MM.1S (cell line): Measurements from ENCODE around the gene SNRNP40.

Experiments used
- DNase-seq: peaks from one replicate; pipeline ENCODE4 v3.0.0-alpha.2; 2015
- H2AFZ ChIP-seq: fragments of 300-600 bp; sonication (generic); 2 replicates; pipeline ENCODE4 v1.6.0; 2016; ENCODE audit warnings: antibody characterized with exemption, low read length
- H3F3A ChIP-seq: fragments of 300-600 bp; sonication (generic); 2 replicates; pipeline ENCODE4 v1.6.1; 2016; ENCODE audit warnings: mild to moderate bottlenecking, antibody characterized with exemption, low read length, moderate library complexity, mixed read lengths; ENCODE audit not compliant: insufficient read depth
- H3K27ac ChIP-seq: fragments of 300-600 bp; sonication (generic); 2 replicates; pipeline ENCODE4 v1.5.1; 2016; ENCODE audit warnings: mild to moderate bottlenecking, low read length
- H3K27me3 ChIP-seq: fragments of 300-600 bp; sonication (generic); replicated peaks from 2 replicates; pipeline ENCODE4 v1.6.0; 2016; ENCODE audit warnings: low read length; ENCODE audit not compliant: insufficient read depth
- H3K36me3 ChIP-seq: fragments of 300-600 bp; sonication (generic); replicated peaks from 2 replicates; pipeline ENCODE4 v1.6.1; 2016; ENCODE audit warnings: mild to moderate bottlenecking, low read length, mixed read lengths; ENCODE audit not compliant: insufficient read depth
- H3K4me1 ChIP-seq: fragments of 300-600 bp; sonication (generic); 2 replicates; pipeline ENCODE4 v1.6.1; 2016; ENCODE audit warnings: low read length, mixed read lengths
- H3K4me2 ChIP-seq: fragments of 300-600 bp; sonication (generic); 2 replicates; pipeline ENCODE4 v1.6.0; 2016; ENCODE audit warnings: low read depth, low read length
- H3K4me3 ChIP-seq: fragments of 300-600 bp; sonication (generic); 2 replicates; pipeline ENCODE4 v1.5.1; 2016; ENCODE audit warnings: low read length, mixed read lengths
- H3K79me2 ChIP-seq: fragments of 300-600 bp; sonication (generic); 2 replicates; pipeline ENCODE4 v1.6.1; 2016; ENCODE audit warnings: mixed run types, low read length, mixed read lengths
- H3K9ac ChIP-seq: fragments of 300-600 bp; sonication (generic); 2 replicates; pipeline ENCODE4 v1.6.1; 2016; ENCODE audit warnings: low read length, mixed read lengths
- H3K9me2 ChIP-seq: fragments of 300-600 bp; sonication (generic); replicated peaks from 2 replicates; pipeline ENCODE4 v1.6.1; 2016; ENCODE audit warnings: mild to moderate bottlenecking, low read length, mixed read lengths; ENCODE audit not compliant: insufficient read depth
- H3K9me3 ChIP-seq: fragments of 300-600 bp; sonication (generic); replicated peaks from 2 replicates; pipeline ENCODE4 v1.6.1; 2016; ENCODE audit warnings: mild to moderate bottlenecking, low read length, mixed read lengths; ENCODE audit not compliant: insufficient read depth
- H4K20me1 ChIP-seq: fragments of 300-600 bp; sonication (generic); 2 replicates; pipeline ENCODE4 v1.6.1; 2016; ENCODE audit warnings: mild to moderate bottlenecking, low read length, moderate library complexity, mixed read lengths; ENCODE audit not compliant: insufficient read depth
- EZH2 ChIP-seq: fragments of 300-600 bp; sonication (generic); optimal IDR thresholded peaks from 2 replicates; pipeline ENCODE3; 2017; ENCODE audit warnings: low read depth, mild to moderate bottlenecking, antibody characterized with exemption, low read length, mixed read lengths
- EZH2phosphoT487 ChIP-seq: fragments of 300-600 bp; sonication (generic); IDR thresholded peaks from 2 replicates; pipeline ENCODE4 v1.6.1; 2018; ENCODE audit warnings: antibody characterized with exemption, low read length
- TF ChIP-seq, protein P1 (sequence below): fragments of 300-600 bp; sonication (generic); IDR thresholded peaks from 2 replicates; pipeline ENCODE4 v1.5.1; 2016; ENCODE audit warnings: antibody characterized with exemption, low read length, mixed read lengths

SNRNP40 gene

DNA sequence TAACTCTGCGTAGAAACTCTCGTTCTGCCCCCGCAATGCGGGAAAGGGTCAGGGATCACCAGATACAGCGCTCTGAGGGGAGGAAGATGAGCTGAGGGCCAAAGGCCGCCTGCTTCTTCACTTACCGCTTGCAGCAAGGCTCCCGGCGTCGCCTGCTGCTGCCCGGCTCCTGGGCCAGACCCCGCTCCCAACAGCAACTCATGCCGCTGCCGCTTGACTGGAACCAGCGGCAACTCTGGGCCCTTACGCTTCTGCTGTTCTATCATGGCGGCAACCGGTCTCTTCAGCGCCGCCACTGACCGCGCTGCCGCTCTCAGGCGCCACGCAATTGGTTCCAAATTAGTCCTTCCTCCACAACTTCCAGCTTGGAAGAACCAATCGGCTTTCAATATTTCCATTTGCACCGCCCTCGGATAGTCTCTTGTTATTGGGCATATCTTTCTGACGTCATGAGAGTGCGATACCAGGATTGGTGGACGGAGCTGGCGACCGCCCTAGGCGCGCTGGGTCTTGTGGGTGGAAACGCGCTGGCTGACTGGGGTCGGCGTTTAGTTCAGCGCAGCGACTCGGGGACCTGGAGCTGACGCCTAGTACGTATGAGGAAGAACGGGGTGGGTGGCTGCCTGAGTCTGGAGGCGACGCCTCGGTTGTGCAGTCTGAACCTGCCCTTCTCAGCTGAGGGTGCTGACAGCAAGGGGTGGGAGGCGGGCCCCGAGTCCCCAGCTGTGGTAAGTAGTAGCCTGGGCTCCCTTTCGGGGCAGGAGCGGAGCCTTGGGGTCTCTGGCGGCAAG is at the start of gene SNRNP40, which contains the start of gene ZCCHC17:
Gene SNRNP40 (minus strand): TSS at position 303 of the 791 bp plus-strand sequence. CDS start 37 bp downstream, at position 266.
Gene ZCCHC17 (plus strand): TSS at position 547 of the 791 bp plus-strand sequence. CDS start 13,067 bp downstream, outside the sequence.
- Histone ChIP-seq H3K36me3 (peaks cover 5% of the 10 kb centered on the region; the same call in 1 of the 2 replicates), H3K4me1 (peaks cover 12% of the 10 kb centered on the region), H3K4me2 (peak within 1 kb of the TSS; percentile 89), H3K9me3 (no peaks in the 10 kb centered on the region), H3K4me3 (peak within 1 kb of the TSS; percentile 90), H3K27me3 (no peaks in the 10 kb centered on the region), H3F3A (no peaks in the 10 kb centered on the region), H4K20me1 (no peaks in the 10 kb centered on the region), H2AFZ (peak within 1 kb of the TSS; percentile 82), H3K79me2 (peaks cover 85% of the 10 kb centered on the region), H3K9me2 (no peaks in the 10 kb centered on the region), H3K9ac (peak within 1 kb of the TSS; percentile 88), H3K27ac (peak within 1 kb of the TSS; percentile 58)
- peak; percentile 99 for DNase-seq
- TF ChIP-seq EZH2 = no peak
- TF ChIP-seq, protein P1, sequence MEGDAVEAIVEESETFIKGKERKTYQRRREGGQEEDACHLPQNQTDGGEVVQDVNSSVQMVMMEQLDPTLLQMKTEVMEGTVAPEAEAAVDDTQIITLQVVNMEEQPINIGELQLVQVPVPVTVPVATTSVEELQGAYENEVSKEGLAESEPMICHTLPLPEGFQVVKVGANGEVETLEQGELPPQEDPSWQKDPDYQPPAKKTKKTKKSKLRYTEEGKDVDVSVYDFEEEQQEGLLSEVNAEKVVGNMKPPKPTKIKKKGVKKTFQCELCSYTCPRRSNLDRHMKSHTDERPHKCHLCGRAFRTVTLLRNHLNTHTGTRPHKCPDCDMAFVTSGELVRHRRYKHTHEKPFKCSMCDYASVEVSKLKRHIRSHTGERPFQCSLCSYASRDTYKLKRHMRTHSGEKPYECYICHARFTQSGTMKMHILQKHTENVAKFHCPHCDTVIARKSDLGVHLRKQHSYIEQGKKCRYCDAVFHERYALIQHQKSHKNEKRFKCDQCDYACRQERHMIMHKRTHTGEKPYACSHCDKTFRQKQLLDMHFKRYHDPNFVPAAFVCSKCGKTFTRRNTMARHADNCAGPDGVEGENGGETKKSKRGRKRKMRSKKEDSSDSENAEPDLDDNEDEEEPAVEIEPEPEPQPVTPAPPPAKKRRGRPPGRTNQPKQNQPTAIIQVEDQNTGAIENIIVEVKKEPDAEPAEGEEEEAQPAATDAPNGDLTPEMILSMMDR = no peak; the same call in 1 of the 2 replicates
- TF ChIP-seq EZH2phosphoT487 = no peak

DNA sequence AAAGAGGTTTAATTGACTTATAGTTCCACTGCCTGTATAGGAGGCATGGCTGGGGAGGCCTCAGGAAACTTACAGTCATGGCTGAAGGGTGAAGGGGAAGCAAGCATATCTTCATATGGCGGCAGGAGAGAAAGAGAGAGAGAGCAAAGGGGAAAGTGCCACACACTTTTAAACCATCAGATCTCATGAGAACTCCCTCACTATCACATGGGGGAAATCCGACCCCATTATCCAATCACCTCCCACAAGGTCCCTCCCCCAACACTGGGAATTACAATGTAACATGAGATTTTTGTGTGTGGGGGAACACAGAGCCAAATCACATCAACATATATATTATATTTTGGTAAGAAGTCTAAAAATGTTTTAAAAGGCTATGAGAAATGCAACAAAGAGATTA is 49.0 kb upstream of the SNRNP40 start:
- Histone ChIP-seq H3K9me3 (no peaks in the 10 kb centered on the region), H3K79me2 (no peaks in the 10 kb centered on the region), H3K9ac (no peak overlapping the region), H3K9me2 (no peaks in the 10 kb centered on the region), H3K36me3 (no peaks in the 10 kb centered on the region), H3K4me2 (no peak overlapping the region), H2AFZ (no peak overlapping the region), H4K20me1 (no peaks in the 10 kb centered on the region), H3K4me1 (no peaks in the 10 kb centered on the region), H3K4me3 (no peak overlapping the region), H3F3A (no peaks in the 10 kb centered on the region), H3K27me3 (no peaks in the 10 kb centered on the region), H3K27ac (no peak overlapping the region)
- DNase-seq = no peak
- TF ChIP-seq EZH2 (no peak), EZH2phosphoT487 (no peak)
- TF ChIP-seq, protein P1 = no peak

DNA sequence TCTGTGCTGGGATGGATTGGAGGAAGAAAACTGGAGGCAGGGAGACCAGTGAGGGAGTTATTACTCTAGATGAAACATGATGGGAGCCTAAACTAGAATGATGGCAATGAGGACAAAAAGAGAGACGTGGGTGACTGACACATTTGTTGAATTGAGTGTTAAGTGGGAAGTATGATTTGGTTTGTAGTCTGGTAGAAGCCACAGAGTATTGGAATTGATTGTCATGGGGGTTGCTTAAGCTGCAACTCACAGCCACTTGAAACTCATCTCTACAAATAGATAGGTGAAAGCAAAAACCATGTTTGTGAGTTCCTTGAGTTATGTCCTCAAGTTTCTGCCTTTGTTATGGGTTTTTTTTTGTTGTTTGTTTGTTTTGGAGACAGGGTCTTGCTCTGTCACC is 47.9 kb upstream of the SNRNP40 start:
- H3K27ac ChIP-seq = no peak overlapping the region
- TF ChIP-seq EZH2 (no peak), EZH2phosphoT487 (no peak)
- TF ChIP-seq, protein P1 = no peak
- no peak for DNase-seq
- H3K27me3 ChIP-seq = no peaks in the 10 kb centered on the region
- no peaks in the 10 kb centered on the region for H4K20me1 ChIP-seq
- H3K4me1 ChIP-seq = no peaks in the 10 kb centered on the region
- no peaks in the 10 kb centered on the region for H3K36me3 ChIP-seq
- no peak overlapping the region for H3K4me3 ChIP-seq
- no peak overlapping the region for H2AFZ ChIP-seq
- H3F3A ChIP-seq = no peaks in the 10 kb centered on the region
- no peaks in the 10 kb centered on the region for H3K9me2 ChIP-seq
- no peaks in the 10 kb centered on the region for H3K9me3 ChIP-seq
- H3K79me2 ChIP-seq = no peaks in the 10 kb centered on the region
- H3K9ac ChIP-seq = no peak overlapping the region
- no peak overlapping the region for H3K4me2 ChIP-seq
